GM19099 (cell line): ENCODE data around the gene ST8SIA3.

Source experiments
- POLR2A ChIP-seq: IDR thresholded peaks from 3 replicates; pipeline ENCODE4 v1.6.1; 2011; ENCODE audit warnings: low read depth; ENCODE audit not compliant: insufficient read length; ENCODE audit errors: extremely low read depth

The ST8SIA3 gene

GRCh38 chr18:57416542-57416941 is 64.2 kb downstream of the ST8SIA3 start:
- TF ChIP-seq POLR2A: no peak
